DND-41 (cell line): ENCODE results near the gene SCAF11.
"Not testable (repeated sequence)": the region's sequence is repeated elsewhere in the genome, so short reads cannot be mapped to it uniquely, and the experiment has no call there.

ENCODE experiments used
- ATAC-seq: fragments of 200-7000 bp; cut with Tn5 transposase; 3 replicates; pipeline ENCODE4 v1.9.1; 2021; ENCODE audit warnings: low read depth; ENCODE audit not compliant: insufficient read depth
- DNase-seq: peaks from one replicate; pipeline ENCODE4 v3.0.0-alpha.2; 2020
- H2AFZ ChIP-seq: 2 replicates; pipeline ENCODE4 v1.6.0; 2012; ENCODE audit warnings: low read depth, low read length
- H3K27ac ChIP-seq: 2 replicates; pipeline ENCODE4 v1.5.1; 2012; ENCODE audit warnings: low read length, inconsistent platforms
- H3K27me3 ChIP-seq: fragments of 200-600 bp; sonication (generic); 2 replicates; pipeline ENCODE4 v1.6.0; 2012; ENCODE audit warnings: low read length, mild to moderate bottlenecking, inconsistent platforms; ENCODE audit not compliant: insufficient read depth, poor library complexity
- H3K36me3 ChIP-seq: 2 replicates; pipeline ENCODE4 v1.5.1; 2012; ENCODE audit warnings: low read length, inconsistent platforms; ENCODE audit not compliant: insufficient read depth
- H3K4me1 ChIP-seq: 2 replicates; pipeline ENCODE4 v1.5.1; 2012; ENCODE audit warnings: mild to moderate bottlenecking, low read length; ENCODE audit not compliant: insufficient read depth
- H3K4me2 ChIP-seq: 2 replicates; pipeline ENCODE4 v1.6.0; 2012; ENCODE audit warnings: mild to moderate bottlenecking, moderate library complexity, low read length, inconsistent platforms; ENCODE audit not compliant: insufficient read depth
- H3K4me3 ChIP-seq, 2 experiments: fragments of 200-600 bp in 1 of 2; shearing (Covaris generic) in 1 of 2; 2 replicates each; pipeline ENCODE4 v1.5.1; 2012 to 2016; ENCODE audit warnings: inconsistent platforms in 2 of 2, low read length in 2 of 2, mild to moderate bottlenecking in 2 of 2, low read depth in 1 of 2, moderate library complexity in 1 of 2
- H3K79me2 ChIP-seq: 2 replicates; pipeline ENCODE4 v1.6.0; 2012; ENCODE audit warnings: low read length, inconsistent platforms; ENCODE audit not compliant: insufficient read depth
- H3K9ac ChIP-seq: 2 replicates; pipeline ENCODE4 v1.6.0; 2012; ENCODE audit warnings: low read depth, mild to moderate bottlenecking, inconsistent platforms, low read length, moderate library complexity
- H3K9me3 ChIP-seq: 2 replicates; pipeline ENCODE4 v1.5.1; 2012; ENCODE audit warnings: low read length, moderate library complexity, mild to moderate bottlenecking, inconsistent platforms; ENCODE audit not compliant: insufficient read depth, severe bottlenecking
- H4K20me1 ChIP-seq: 2 replicates; pipeline ENCODE4 v1.6.0; 2012; ENCODE audit warnings: low read length; ENCODE audit not compliant: insufficient read depth
- CTCF ChIP-seq: IDR thresholded peaks from 2 replicates; pipeline ENCODE4 v1.5.1; 2012; ENCODE audit warnings: borderline replicate concordance, low read length, moderate library complexity, mild to moderate bottlenecking; ENCODE audit not compliant: poor library complexity, severe bottlenecking; ENCODE audit errors: extremely low read depth
- EZH2 ChIP-seq: IDR thresholded peaks from 3 replicates; pipeline ENCODE4 v1.6.1; 2012; ENCODE audit warnings: borderline replicate concordance, low read depth, mild to moderate bottlenecking, moderate library complexity, low read length, inconsistent platforms; ENCODE audit not compliant: severe bottlenecking

The SCAF11 gene

GRCh38 chr12:46024099-46024498 lies 33.7 kb upstream of the SCAF11 start:
- TF ChIP-seq EZH2 (no peak), CTCF (no peak)
- DNase-seq (no peak), ATAC-seq (no peak)

GRCh38 chr12:46020768-46021167 lies 30.4 kb upstream of the SCAF11 start:
- H3K4me1 ChIP-seq = no peaks in the 10 kb centered on the region
- H3K79me2 ChIP-seq = no peaks in the 10 kb centered on the region
- H3K9ac ChIP-seq = no peak overlapping the region
- ATAC-seq = no peak
- H3K27ac ChIP-seq = no peak overlapping the region
- no peak overlapping the region for H3K4me2 ChIP-seq
- no peak overlapping the region for H2AFZ ChIP-seq
- no peak for DNase-seq
- peaks cover 6% of the 10 kb centered on the region for H3K9me3 ChIP-seq
- no peaks in the 10 kb centered on the region for H4K20me1 ChIP-seq
- H3K36me3 ChIP-seq = no peaks in the 10 kb centered on the region
- no peak overlapping the region for H3K4me3 ChIP-seq
- H3K27me3 ChIP-seq = no peaks in the 10 kb centered on the region
- no peak for TF ChIP-seq CTCF
- no peak for TF ChIP-seq EZH2

More at GRCh38 chr12:46024099-46024498, 33.7 kb upstream of the SCAF11 start:
- Histone ChIP-seq H3K4me3 (no peak overlapping the region), H3K27ac (no peak overlapping the region), H3K4me1 (no peaks in the 10 kb centered on the region), H3K27me3 (no peaks in the 10 kb centered on the region), H3K79me2 (no peaks in the 10 kb centered on the region), H3K9ac (no peak overlapping the region), H3K9me3 (peaks cover 15% of the 10 kb centered on the region), H3K4me2 (no peak overlapping the region), H2AFZ (no peak overlapping the region), H3K36me3 (no peaks in the 10 kb centered on the region), H4K20me1 (no peaks in the 10 kb centered on the region)

GRCh38 chr12:46018712-46019111 lies 28.3 kb upstream of the SCAF11 start:
- ATAC-seq, H3K36me3 ChIP-seq, DNase-seq, H3K9me3 ChIP-seq, H2AFZ ChIP-seq, H3K4me3 ChIP-seq, H3K9ac ChIP-seq, H3K27ac ChIP-seq, H3K4me1 ChIP-seq, H3K4me2 ChIP-seq, H3K79me2 ChIP-seq, H3K27me3 ChIP-seq, H4K20me1 ChIP-seq: not testable (repeated sequence)

DNA sequence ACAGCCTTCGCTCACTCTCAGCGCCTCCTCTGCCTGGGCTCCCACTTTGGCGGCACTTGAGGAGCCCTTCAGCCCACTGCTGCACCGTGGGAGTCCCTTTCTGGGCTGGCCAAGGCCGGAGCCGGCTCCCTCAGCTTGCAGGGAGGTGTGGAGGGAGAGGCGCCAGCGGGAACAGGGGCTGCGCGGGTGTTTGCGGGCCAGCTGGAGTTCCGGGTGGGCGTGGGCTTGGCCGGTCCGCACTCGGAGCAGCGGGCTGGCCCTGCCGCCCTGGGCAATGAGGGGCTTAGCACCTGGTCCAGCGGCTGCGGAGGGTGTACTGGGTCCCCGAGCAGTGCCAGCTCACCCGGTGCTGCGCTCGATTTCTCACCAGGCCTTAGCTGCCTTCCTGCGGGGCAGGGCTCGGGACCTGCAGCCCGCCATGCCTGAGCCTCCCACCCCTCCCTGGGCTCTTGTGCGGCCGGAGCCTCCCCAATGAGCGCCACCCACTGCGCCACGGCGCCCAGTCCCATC lies 27.5 kb upstream of the SCAF11 start:
- not testable (repeated sequence) for ATAC-seq, H2AFZ ChIP-seq, H3K4me3 ChIP-seq, H3K9ac ChIP-seq, H3K4me2 ChIP-seq, H3K27ac ChIP-seq, DNase-seq, H3K4me1 ChIP-seq, H3K9me3 ChIP-seq, H3K27me3 ChIP-seq, H4K20me1 ChIP-seq, H3K36me3 ChIP-seq, H3K79me2 ChIP-seq
